ACC112 (cell line): ENCODE data around the gene GCFC2.

Experiments used
- H2AFZ ChIP-seq: fragments of 200-600 bp; sonication (generic); one replicate; pipeline ENCODE4 v1.6.0; 2017; ENCODE audit warnings: antibody characterized with exemption, low read length; ENCODE audit not compliant: unreplicated experiment
- H3K27ac ChIP-seq: fragments of 200-600 bp; sonication (generic); 2 replicates; pipeline ENCODE4 v1.5.1; 2014; ENCODE audit warnings: low read depth, mild to moderate bottlenecking, antibody characterized with exemption, low read length, moderate library complexity
- H3K27me3 ChIP-seq: fragments of 200-600 bp; sonication (generic); 2 replicates; pipeline ENCODE4 v1.6.1; 2014; ENCODE audit warnings: mild to moderate bottlenecking, antibody characterized with exemption, low read length, moderate library complexity, mixed read lengths; ENCODE audit not compliant: insufficient read depth
- H3K36me3 ChIP-seq: fragments of 200-600 bp; sonication (generic); 2 replicates; pipeline ENCODE4 v1.6.1; 2016; ENCODE audit warnings: mild to moderate bottlenecking, antibody characterized with exemption, low read length, moderate library complexity, mixed read lengths; ENCODE audit not compliant: insufficient read depth
- H3K4me1 ChIP-seq: fragments of 200-600 bp; sonication (generic); one replicate; pipeline ENCODE4 v1.6.1; 2016; ENCODE audit warnings: low read length, mixed read lengths; ENCODE audit not compliant: insufficient read depth, unreplicated experiment, control insufficient read depth
- H3K4me3 ChIP-seq: fragments of 200-600 bp; sonication (generic); 2 replicates; pipeline ENCODE4 v1.5.1; 2014; ENCODE audit warnings: mild to moderate bottlenecking, low read depth, low read length
- H3K79me2 ChIP-seq: fragments of 200-600 bp; sonication (generic); one replicate; pipeline ENCODE4 v1.6.0; 2016; ENCODE audit warnings: low read length; ENCODE audit not compliant: control insufficient read depth, unreplicated experiment, insufficient read depth

The GCFC2 gene

DNA sequence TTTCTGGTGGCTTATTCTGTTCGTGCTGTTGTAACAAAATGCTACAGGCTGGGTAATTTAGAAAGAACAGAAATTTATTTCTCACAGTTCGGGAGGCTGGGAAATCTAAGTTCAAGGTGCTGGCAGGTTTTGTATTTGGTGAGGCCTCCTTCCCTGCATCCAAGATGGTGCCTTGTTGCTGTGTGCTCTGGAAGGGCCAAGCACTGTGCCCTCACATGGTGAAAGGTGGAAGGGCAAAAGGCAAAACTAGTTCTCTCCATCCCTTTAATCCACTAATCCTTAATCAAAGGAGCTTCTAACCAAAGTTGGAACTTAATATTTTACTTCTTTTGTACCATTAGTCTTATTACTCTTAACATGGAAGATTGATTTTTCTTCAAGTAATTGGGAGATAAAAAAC lies 56.7 kb downstream of the GCFC2 start:
- no peaks in the 10 kb centered on the region for H3K27me3 ChIP-seq
- peaks cover 7% of the 10 kb centered on the region for H3K79me2 ChIP-seq
- H3K4me1 ChIP-seq, result peaks cover 3% of the 10 kb centered on the region
- no peak overlapping the region for H3K4me3 ChIP-seq
- no peak overlapping the region for H3K27ac ChIP-seq
- H2AFZ ChIP-seq, result no peak overlapping the region
- peaks cover 65% of the 10 kb centered on the region for H3K36me3 ChIP-seq

DNA sequence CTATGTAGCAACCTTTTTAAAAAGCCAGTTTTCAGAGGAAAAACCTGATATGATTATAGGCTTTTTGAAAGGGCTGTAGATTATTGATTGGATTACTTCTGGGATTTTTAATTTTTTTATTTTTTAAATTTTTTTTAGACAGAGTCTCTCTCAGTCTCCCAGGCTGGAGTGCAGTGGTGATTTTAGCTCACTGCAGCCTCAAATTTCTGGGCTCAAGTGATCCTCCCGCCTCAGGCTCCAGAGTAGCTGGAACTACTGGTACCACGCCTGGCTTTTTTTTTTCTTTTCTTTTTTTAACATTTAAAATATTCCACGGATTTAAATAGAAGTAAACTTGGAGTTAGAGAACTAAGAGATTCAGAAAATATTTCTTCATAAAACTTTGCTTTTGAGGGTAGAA lies 62.9 kb downstream of the GCFC2 start:
- Histone ChIP-seq H3K27ac (no peak overlapping the region), H3K27me3 (no peaks in the 10 kb centered on the region)

DNA sequence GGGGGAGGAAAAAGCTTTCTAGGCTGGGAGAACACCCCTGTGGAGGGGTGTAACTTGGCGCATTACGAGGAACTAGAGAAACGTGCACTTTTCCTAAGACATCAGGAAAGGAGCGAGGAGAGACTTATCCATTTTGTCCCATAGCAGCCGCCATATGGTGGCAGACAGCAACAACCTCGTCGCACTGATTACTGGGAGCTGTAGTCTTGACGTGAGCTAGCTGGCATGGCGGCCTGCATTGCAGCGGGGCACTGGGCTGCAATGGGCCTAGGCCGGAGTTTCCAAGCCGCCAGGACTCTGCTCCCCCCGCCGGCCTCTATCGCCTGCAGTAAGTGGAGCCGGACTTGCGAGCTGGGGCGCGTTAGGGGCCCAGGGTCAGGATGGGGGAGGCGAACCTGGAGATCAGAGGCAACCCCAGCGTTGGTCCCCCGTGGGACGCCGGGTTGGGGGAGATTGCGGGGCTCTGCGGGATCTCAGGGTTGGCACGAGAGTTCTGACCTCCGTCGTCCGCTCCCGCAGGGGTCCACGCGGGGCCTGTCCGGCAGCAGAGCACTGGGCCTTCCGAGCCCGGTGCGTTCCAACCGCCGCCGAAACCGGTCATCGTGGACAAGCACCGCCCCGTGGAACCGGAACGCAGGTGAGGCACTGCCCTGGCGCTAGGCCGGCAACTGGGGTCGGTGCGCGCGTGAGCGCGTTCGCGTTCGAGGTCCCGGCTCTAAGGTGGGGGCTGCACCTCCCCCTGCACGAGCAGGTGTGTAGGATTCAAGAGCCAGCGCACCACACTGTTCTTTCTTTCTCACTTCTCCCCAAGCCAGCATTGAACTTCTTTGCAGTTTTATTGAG lies 63.9 kb downstream of the GCFC2 start, which contains the start of gene MRPL19:
TSS of gene MRPL19 (plus strand) at position 201 of the 843 bp plus-strand sequence. CDS start at position 226, 25 bp downstream.
- Histone ChIP-seq H3K79me2 (peaks cover 22% of the 10 kb centered on the region), H2AFZ (peak within 1 kb of the TSS; percentile 98), H3K36me3 (peaks cover 16% of the 10 kb centered on the region), H3K27me3 (no peaks in the 10 kb centered on the region), H3K4me1 (no peaks in the 10 kb centered on the region), H3K4me3 (peak within 1 kb of the TSS; percentile 81), H3K27ac (no peak within 1 kb of the TSS)

More for the DNA sequence above, 62.9 kb downstream of the GCFC2 start:
- no peaks in the 10 kb centered on the region for H3K4me1 ChIP-seq
- H3K36me3 ChIP-seq, result peaks cover 25% of the 10 kb centered on the region
- H3K79me2 ChIP-seq, result peaks cover 22% of the 10 kb centered on the region
- H3K4me3 ChIP-seq, result peak overlapping the region; percentile 81
- no peak overlapping the region for H2AFZ ChIP-seq

DNA sequence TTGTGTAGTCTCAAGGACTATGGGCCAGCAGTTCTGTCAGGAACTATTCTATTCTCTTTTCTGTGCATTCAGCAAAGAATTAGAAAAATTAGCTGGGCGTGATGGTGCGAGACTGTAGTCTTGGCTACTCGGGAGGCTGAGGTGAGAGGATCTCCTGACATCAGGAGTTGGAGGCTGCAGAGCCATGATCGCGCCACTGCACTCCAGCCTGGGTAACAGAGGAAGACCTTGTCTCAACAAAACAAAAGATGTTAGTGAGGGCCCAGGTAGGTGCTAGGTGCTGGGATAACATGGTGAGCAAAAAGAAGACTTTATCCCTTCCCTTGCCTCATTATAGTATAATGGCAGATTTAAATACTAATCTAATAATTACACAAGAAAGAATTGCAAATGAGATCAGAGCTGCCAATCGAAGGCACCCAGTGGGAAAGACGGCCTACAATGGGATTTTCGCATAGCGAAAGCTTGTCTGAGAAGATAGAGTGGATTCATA lies 64.6 kb downstream of the GCFC2 start:
- H3K36me3 ChIP-seq, result peaks cover 9% of the 10 kb centered on the region
- no peak overlapping the region for H3K27ac ChIP-seq
- H3K79me2 ChIP-seq, result peaks cover 22% of the 10 kb centered on the region
- peak overlapping the region; percentile 81 for H3K4me3 ChIP-seq
- H2AFZ ChIP-seq, result peak overlapping the region; percentile 98
- H3K4me1 ChIP-seq, result peaks cover 3% of the 10 kb centered on the region
- no peaks in the 10 kb centered on the region for H3K27me3 ChIP-seq

DNA sequence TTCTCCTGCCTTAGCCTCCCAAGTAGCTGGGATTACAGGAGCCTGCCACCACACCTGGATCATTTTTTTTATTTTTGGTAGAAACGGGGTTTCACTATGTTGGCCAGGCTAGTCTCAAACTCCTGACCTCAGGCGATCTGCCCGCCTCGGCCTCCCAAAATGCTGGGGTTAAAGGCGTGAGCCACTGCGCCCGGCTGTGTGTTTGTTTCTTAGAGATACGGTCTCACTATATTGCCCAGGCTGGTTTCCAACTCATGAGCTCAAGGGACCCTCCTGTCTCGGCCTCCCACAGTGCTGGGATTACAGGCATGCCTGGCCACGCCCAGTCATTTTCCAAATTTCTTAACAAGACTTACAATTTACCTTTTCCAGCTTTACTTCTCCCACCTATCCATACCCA lies 65.1 kb downstream of the GCFC2 start:
- no peaks in the 10 kb centered on the region for H3K27me3 ChIP-seq
- no peak overlapping the region for H3K4me3 ChIP-seq
- peaks cover 7% of the 10 kb centered on the region for H3K4me1 ChIP-seq
- H3K36me3 ChIP-seq, result peaks cover 9% of the 10 kb centered on the region
- H3K79me2 ChIP-seq, result peaks cover 22% of the 10 kb centered on the region
- H2AFZ ChIP-seq, result peak overlapping the region; percentile 98
- no peak overlapping the region for H3K27ac ChIP-seq

DNA sequence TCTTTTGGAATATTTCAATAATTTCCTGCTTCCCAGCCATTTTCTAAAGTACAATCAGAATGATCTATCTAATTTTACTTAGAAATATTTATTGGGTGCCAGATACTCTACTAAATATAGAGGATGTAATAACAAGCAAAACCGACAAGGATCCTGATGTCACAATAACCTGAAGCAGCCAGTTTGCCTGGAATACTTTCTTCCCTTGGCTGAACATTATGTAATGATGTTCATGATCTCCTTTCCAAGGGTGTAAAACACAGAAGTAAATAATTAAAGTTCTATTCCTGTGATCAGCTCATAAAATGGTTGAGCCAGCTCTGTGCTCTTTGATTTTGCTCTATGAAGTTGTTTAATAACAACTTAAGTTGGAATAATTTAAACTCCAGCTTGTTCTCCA lies 66.7 kb downstream of the GCFC2 start:
- Histone ChIP-seq H2AFZ (no peak overlapping the region), H3K79me2 (peaks cover 15% of the 10 kb centered on the region), H3K27me3 (no peaks in the 10 kb centered on the region), H3K36me3 (peaks cover under 1% of the 10 kb centered on the region; the same call in 1 of the 2 replicates), H3K4me1 (peaks cover 8% of the 10 kb centered on the region), H3K27ac (no peak overlapping the region), H3K4me3 (no peak overlapping the region)

DNA sequence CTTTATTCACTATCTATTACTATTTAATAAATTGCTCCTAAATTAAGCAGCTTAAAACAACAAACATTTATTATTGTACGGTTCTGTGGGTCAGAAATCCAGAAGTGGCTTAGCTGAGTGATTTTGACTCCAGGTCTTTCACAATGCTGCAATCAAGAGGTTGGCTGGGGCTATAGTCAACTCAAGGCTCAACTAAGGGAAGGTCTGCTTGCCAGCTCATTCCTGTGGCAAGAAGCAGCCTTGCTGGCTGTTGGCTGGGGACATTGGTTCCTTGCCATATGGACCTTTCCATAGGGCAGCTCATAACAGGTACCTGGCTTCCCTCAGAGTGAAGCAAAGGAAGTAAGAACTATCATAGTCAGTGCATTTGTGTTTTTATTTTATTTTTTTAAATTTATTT lies 69.1 kb downstream of the GCFC2 start:
- no peaks in the 10 kb centered on the region for H3K36me3 ChIP-seq
- H3K4me3 ChIP-seq, result no peak overlapping the region
- no peak overlapping the region for H3K27ac ChIP-seq
- peaks cover 8% of the 10 kb centered on the region for H3K4me1 ChIP-seq
- H3K27me3 ChIP-seq, result 0 out of 2 replicates have a peak, but pooled peaks cover 8% of the 10 kb centered on the region
- no peaks in the 10 kb centered on the region for H3K79me2 ChIP-seq
- no peak overlapping the region for H2AFZ ChIP-seq

DNA sequence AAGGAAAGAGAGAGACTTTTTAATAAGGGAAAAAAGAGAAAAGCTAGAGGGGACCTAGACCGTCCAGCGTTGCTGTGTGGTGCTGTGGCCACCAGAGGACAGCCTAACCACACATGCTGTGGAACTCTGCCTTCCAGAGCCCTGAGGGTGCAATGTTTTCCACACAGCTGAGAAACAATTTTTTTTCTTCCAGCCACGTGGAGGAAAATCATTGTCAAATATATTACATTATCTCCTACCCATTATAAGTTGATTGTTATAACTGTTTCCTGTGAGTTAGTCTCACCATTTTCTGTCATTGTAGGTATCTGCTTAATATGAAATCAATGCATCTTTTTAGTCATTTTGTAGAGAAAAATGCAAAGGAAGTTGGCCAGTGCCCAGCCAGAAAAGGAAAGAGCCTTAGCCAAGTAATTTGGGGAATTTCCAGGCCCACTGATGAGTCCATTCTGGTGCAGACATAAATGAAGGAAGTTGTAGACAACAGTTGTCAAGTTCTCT lies 70.0 kb downstream of the GCFC2 start:
- peak overlapping the region; percentile 25 for H2AFZ ChIP-seq
- H3K27ac ChIP-seq, result peak overlapping the region; percentile 35; the same call in 1 of the 2 replicates
- peaks cover 8% of the 10 kb centered on the region for H3K4me1 ChIP-seq
- no peaks in the 10 kb centered on the region for H3K36me3 ChIP-seq
- no peaks in the 10 kb centered on the region for H3K79me2 ChIP-seq
- H3K4me3 ChIP-seq, result peak overlapping the region; percentile 47
- H3K27me3 ChIP-seq, result 0 out of 2 replicates have a peak, but pooled peaks cover 8% of the 10 kb centered on the region

DNA sequence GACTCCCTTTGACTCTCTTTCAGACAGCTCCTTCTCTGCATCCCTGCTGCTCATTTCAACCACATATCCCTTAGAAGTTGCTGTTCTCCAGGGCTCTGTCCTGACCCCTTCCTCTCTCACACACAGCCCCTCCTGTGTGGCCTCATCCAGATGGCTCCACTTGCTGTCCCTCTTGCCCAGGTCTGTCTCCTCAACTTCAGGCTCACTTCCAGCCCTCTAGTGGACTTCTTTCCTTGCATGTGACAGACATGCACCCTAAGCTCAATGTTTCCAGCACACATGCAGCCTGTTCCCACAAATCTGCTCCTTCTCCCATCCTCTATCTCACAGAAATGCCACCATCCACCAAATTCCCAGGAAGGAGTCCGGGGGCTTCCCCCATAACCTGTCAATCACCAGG lies 73.1 kb downstream of the GCFC2 start:
- Histone ChIP-seq H3K27ac (no peak overlapping the region), H3K4me1 (peaks cover 8% of the 10 kb centered on the region), H2AFZ (no peak overlapping the region)

DNA sequence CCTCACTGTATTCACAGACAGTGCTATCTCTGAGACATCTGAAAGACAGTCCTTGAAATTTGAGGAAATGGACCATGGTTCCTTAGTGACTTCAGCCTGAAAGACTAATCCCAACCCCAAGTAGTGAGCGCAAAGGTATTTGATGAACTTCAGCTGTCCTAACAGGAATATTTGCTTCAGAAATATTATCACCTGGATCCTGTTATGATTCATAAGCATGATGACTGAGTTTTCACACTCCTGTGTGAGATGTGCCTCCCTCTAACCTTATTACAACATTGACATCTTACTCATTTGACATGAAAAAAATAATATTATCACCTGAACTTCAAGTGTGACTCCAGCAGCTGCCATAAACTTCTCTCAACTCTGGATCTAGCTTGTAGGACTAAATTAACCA lies 75.8 kb downstream of the GCFC2 start:
- Histone ChIP-seq H3K4me3 (no peak overlapping the region), H3K4me1 (peaks cover 4% of the 10 kb centered on the region), H3K79me2 (no peaks in the 10 kb centered on the region), H3K27me3 (0 out of 2 replicates have a peak, but pooled peaks cover 8% of the 10 kb centered on the region), H3K36me3 (no peaks in the 10 kb centered on the region), H2AFZ (no peak overlapping the region), H3K27ac (no peak overlapping the region)

More for the DNA sequence above, 73.1 kb downstream of the GCFC2 start:
- H3K36me3 ChIP-seq, result no peaks in the 10 kb centered on the region
- H3K27me3 ChIP-seq, result 0 out of 2 replicates have a peak, but pooled peaks cover 8% of the 10 kb centered on the region
- H3K4me3 ChIP-seq, result no peak overlapping the region
- H3K79me2 ChIP-seq, result no peaks in the 10 kb centered on the region
